HepG2 (cell line): ENCODE results near the gene CREG2. TPM values are rescaled to one million over a fixed set of nuclear protein-coding genes. Genes with fewer than 3 reads are reported as not detected.

Experiments
- ATAC-seq: fragments of 200-7000 bp; cut with Tn5 transposase; 3 replicates; pipeline ENCODE4 v1.9.1; 2020; ENCODE audit warnings: mild to moderate bottlenecking, moderate library complexity
- BruUV-seq: library from RNA; stranded (reverse); fragments of 400-500 nt; replicated peaks from 2 replicates; lab custom pipeline; 2021; lab: Mats Ljungman, UMichigan
- CTCF ChIA-PET: fragments of 300-600 bp; formaldehyde crosslinking; extraction: SDS; loops from one replicate; lab custom pipeline; 2021; ENCODE audit warnings: low total read pairs, inconsistent platforms, low intra/inter-chr PET ratio; lab: Yijun Ruan, JAX
- POLR2A ChIA-PET: fragments of 350-600 bp; sonication (Branson Sonifier 250); formaldehyde crosslinking; loops from one replicate; lab custom pipeline; 2020; ENCODE audit warnings: antibody characterized with exemption, inconsistent platforms; lab: Yijun Ruan, JAX
- DNase-seq: peaks from one replicate; pipeline ENCODE4 v3.0.0-alpha.2; 2015; ENCODE audit warnings: low spot score
- FAIRE-seq: peaks from 3 replicates; lab custom pipeline; 2011; peaks lifted over from hg19 to GRCh38; lab: Jason Lieb, UNC
- H2AFZ ChIP-seq: one replicate; pipeline ENCODE4 v1.6.1; 2011; ENCODE audit warnings: low read length, inconsistent platforms
- H3K27ac ChIP-seq: fragments of 300-600 bp; 3 replicates; pipeline ENCODE4 v1.8.0; 2011; ENCODE audit warnings: mixed run types, mild to moderate bottlenecking, mixed read lengths, low read length, inconsistent platforms; ENCODE audit not compliant: insufficient read depth; ENCODE audit errors: extremely low read length
- H3K27me3 ChIP-seq, 2 experiments: fragments of 200-600 bp in 1 of 2; 2 replicates in 1 of 2; 3 replicates in 1 of 2; pipeline versions ENCODE4 v1.6.0 to v1.8.0; 2011; ENCODE audit warnings: low read length in 2 of 2, mild to moderate bottlenecking in 2 of 2, moderate library complexity in 2 of 2, inconsistent platforms in 1 of 2; ENCODE audit not compliant: insufficient read depth in 2 of 2, control insufficient read depth in 1 of 2
- H3K36me3 ChIP-seq, 2 experiments: fragments of 200-600 bp in 1 of 2; replicated peaks in 1 of 2; 2 replicates in 1 of 2; 3 replicates in 1 of 2; pipeline versions ENCODE4 v1.5.1 to v1.8.0; 2011; ENCODE audit warnings: low read length in 2 of 2, inconsistent platforms in 1 of 2; ENCODE audit not compliant: insufficient read depth in 2 of 2, control insufficient read depth in 1 of 2
- H3K4me1 ChIP-seq: 2 replicates; pipeline ENCODE4 v1.5.1; 2012; ENCODE audit warnings: low read length, inconsistent platforms; ENCODE audit not compliant: insufficient read depth
- H3K4me2 ChIP-seq: 2 replicates; pipeline ENCODE4 v1.6.0; 2011; ENCODE audit warnings: low read depth, low read length, inconsistent platforms
- H3K4me3 ChIP-seq, 3 experiments: fragments of 200-600 bp in 1 of 3; sonication (generic), shearing (Covaris generic) in 1 of 3; replicated peaks in 1 of 3; 2 replicates each; pipeline ENCODE4 v1.5.1; 2011 to 2016; ENCODE audit warnings: low read length in 3 of 3, inconsistent platforms in 2 of 3, low read depth in 2 of 3, mild to moderate bottlenecking in 2 of 3, control low read depth in 1 of 3, mixed read lengths in 1 of 3; ENCODE audit not compliant: insufficient read depth in 1 of 3
- H3K79me2 ChIP-seq: one replicate; pipeline ENCODE4 v1.6.1; 2011; ENCODE audit warnings: low read length, inconsistent platforms; ENCODE audit not compliant: insufficient read depth
- H3K9ac ChIP-seq: 2 replicates; pipeline ENCODE4 v1.6.0; 2011; ENCODE audit warnings: mild to moderate bottlenecking, low read depth, low read length, inconsistent platforms; ENCODE audit not compliant: insufficient read depth
- H3K9me3 ChIP-seq: 2 replicates; pipeline ENCODE4 v1.5.1; 2012; ENCODE audit warnings: mild to moderate bottlenecking, low read length
- H4K20me1 ChIP-seq: 2 replicates; pipeline ENCODE4 v1.6.0; 2011; ENCODE audit warnings: inconsistent platforms, mild to moderate bottlenecking, low read length, moderate library complexity; ENCODE audit not compliant: insufficient read depth
- CTCF ChIP-seq: sonication (generic); formaldehyde crosslinking; IDR thresholded peaks from 2 replicates; pipeline ENCODE4 v1.5.0; 2020; ENCODE audit warnings: mild to moderate bottlenecking, missing genetic modification reagents, moderate library complexity
- HNF1A ChIP-seq, 2 experiments: sonication (generic) in 1 of 2; formaldehyde crosslinking in 1 of 2; IDR thresholded peaks; 2 replicates each; pipeline versions ENCODE4 v1.4.0 to v1.6.1; 2016 to 2020; ENCODE audit warnings: borderline replicate concordance in 1 of 2, low read depth in 1 of 2, mild to moderate bottlenecking in 1 of 2, missing genetic modification reagents in 1 of 2
- RERE ChIP-seq: IDR thresholded peaks from 2 replicates; pipeline ENCODE4 v1.6.1; 2016; ENCODE audit warnings: low read depth, missing genetic modification reagents, missing compliant biosample characterization
- RFXANK ChIP-seq: IDR thresholded peaks from 2 replicates; pipeline ENCODE4 v1.6.1; 2016
- STAG1 ChIP-seq: sonication (generic); formaldehyde crosslinking; IDR thresholded peaks from 2 replicates; pipeline ENCODE4 v1.4.0; 2020; ENCODE audit warnings: missing genetic modification reagents
- ZNF264 ChIP-seq: sonication (generic); formaldehyde crosslinking; IDR thresholded peaks from 2 replicates; pipeline ENCODE4 v1.4.0; 2020; ENCODE audit warnings: missing genetic modification reagents
- WGBS: methylation state at CpG from one replicate; pipeline ENCODE4 v1.1.6; 2017; ENCODE audit warnings: low lambda C conversion rate; 5-methylcytosine and 5-hydroxymethylcytosine counted together
- in situ Hi-C: cut with HindIII; loops from 2 replicates; pipeline ENCODE4 v1.10.0; 2017; ENCODE audit warnings: low pct_unique_long_range_greater_than_20kb; ENCODE audit not compliant: extremely low pct_ligation_motif_present
- intact Hi-C: fragments of 100-400 bp; cut with micrococcal nuclease; formaldehyde crosslinking; loops from one replicate; pipeline ENCODE4 v1.10.0; 2022; ENCODE audit not compliant: unreplicated experiment
- polyA plus RNA-seq, 8 experiments: library from polyadenylated mRNA; depleted of rRNA in 3 of 8; stranded (reverse) in 7 of 8; unstranded in 1 of 8; fragments of >200 nt; fragmentation: Illumina TruSeq in 4 of 8; extraction: Trizol in 4 of 8; gene quantifications; 2 replicates each; pipeline versions ENCODE4 v1.2.1 to v1.2.3, GENCODE V29; 2011 to 2016; ENCODE audit warnings: low read depth in 4 of 8, missing spikeins in 1 of 8, mixed read lengths in 1 of 8; ENCODE audit not compliant: insufficient read depth in 1 of 8
- total RNA-seq, 5 experiments: library from RNA; depleted of rRNA; stranded (reverse); fragments of >200 nt; fragmentation: Illumina TruSeq; extraction: Trizol; gene quantifications; 2 replicates each; pipeline ENCODE4 v1.2.3, GENCODE V29; 2016; ENCODE audit warnings: low read depth in 1 of 5

The CREG2 gene
- total and polyA plus RNA-seq, 2 of the 13 experiments (the other 11 are each of a cell fraction or from before 2014, with no cell fraction given), result 0.18 to 0.26 TPM

- TF ChIP-seq CTCF (CRISPR knock-in tag) (peak; percentile 37), STAG1 (CRISPR knock-in tag) (peak; percentile 46)
Observed at GRCh38 chr2:101409699-101410098, 22.4 kb upstream of the CREG2 start (continued).

- ChIA-PET POLR2A (no interaction called here), CTCF (no interaction called here)
- in situ Hi-C loops (no loop called here), intact Hi-C loops (no loop called here)
- DNase-seq (no peak), FAIRE-seq (no peak), ATAC-seq (peak; percentile 19; the same call in 1 of the 3 replicates)
- Histone ChIP-seq H3K27me3 (peaks cover 4 to 54% of the 10 kb centered on the region in 2 experiments; a peak in 4 of 5 replicates), H2AFZ (no peak overlapping the region), H3K9me3 (no peaks in the 10 kb centered on the region), H3K79me2 (no peaks in the 10 kb centered on the region), H4K20me1 (no peaks in the 10 kb centered on the region), H3K4me2 (0 out of 2 replicates have a peak overlapping the region, but pooled peaks have one; percentile 6), H3K4me3 (no peak overlapping the region), H3K36me3 (no peaks in the 10 kb centered on the region)
- no TSS peak for BruUV-seq
- WGBS, result 29% methylated on average over 6 of the region's 6 CpGs
- TF ChIP-seq HNF1A (IDR thresholded peaks at IDR 0.05; ENCODE audit: low read depth) (no peak), HNF1A (CRISPR knock-in tag; IDR thresholded peaks at IDR 0.05; ENCODE audit: borderline replicate concordance) (no peak), RERE (CRISPR knock-in tag) (no peak), ZNF264 (CRISPR knock-in tag) (no peak), RFXANK (CRISPR knock-in tag) (no peak)
- TF ChIP-seq, all 625 proteins: peak for 0
- no peak overlapping the region for H3K27ac ChIP-seq
- peaks cover 6% of the 10 kb centered on the region; the same call in 1 of the 2 replicates for H3K4me1 ChIP-seq
- H3K9ac ChIP-seq, result no peak overlapping the region
Observed at GRCh38 chr2:101408925-101409324, 21.6 kb upstream of the CREG2 start.
